Measurements from ENCODE around the gene CTNNA3. TPM values are rescaled to one million over a fixed set of nuclear protein-coding genes. Genes with fewer than 3 reads are reported as not detected.
"Not testable (repeated sequence)": the region's sequence is repeated elsewhere in the genome, so short reads cannot be mapped to it uniquely, and the experiment has no call there.

Gene CTNNA3
- total RNA-seq, 1 donor from 2014 or later: 0.46 TPM

DNA sequence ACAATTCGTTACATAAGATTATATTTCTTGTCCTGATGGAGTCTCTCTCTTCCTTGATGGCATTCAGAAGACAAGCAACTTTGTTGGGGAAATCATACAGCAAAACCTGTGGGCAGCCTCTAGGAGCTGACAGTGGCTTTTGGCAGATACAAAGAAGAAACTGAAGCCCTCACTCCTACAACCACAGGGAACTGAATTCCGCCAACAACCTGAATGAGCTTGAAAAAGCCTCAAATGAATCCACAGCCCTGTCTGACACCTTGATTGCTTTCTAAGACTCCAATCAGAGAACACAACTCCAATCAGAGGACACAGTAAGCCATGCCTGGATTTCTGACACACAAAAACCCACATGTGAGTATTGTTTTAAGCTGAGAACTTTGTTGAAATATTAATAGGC, 1346.9 kb downstream of the CTNNA3 start:
- DNase-seq (ENCODE audit: low read depth): no peak
- no peak for TF ChIP-seq CTCF (conservative IDR thresholded peaks at IDR 0.05; ENCODE audit: low read depth, low read length)
- no peak overlapping the region for H3K4me3 ChIP-seq (ENCODE audit: low read depth, low read length)

- no peak for TF ChIP-seq CTCF (conservative IDR thresholded peaks at IDR 0.05; ENCODE audit: low read depth, low read length)
- no peak for DNase-seq (ENCODE audit: low read depth)
- H3K4me3 ChIP-seq (ENCODE audit: low read depth, low read length): no peak overlapping the region
Measured at GRCh38 chr10:66337211-66337610, 1358.8 kb downstream of the CTNNA3 start.

DNA sequence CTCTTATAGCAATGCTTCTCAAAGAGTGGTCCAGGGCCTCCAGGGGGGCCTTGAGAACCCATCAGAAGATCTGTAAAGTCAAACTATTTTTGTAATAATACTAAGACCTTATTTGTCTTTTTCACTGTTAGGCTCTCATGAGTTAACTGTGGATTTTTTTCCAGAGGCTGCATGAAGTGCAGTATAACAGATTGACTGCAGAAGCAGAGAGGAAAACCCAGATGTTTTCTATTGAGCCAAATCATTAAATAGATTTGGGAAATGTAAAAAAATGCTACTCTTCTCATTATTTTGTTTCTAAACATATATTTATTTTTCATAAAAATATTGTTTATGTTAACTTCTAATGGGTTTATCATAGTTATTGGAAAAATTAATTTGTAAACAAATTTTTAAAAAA, 1359.2 kb downstream of the CTNNA3 start:
- no peak for DNase-seq (ENCODE audit: low read depth)
- TF ChIP-seq CTCF (conservative IDR thresholded peaks at IDR 0.05; ENCODE audit: low read depth, low read length): no peak
- H3K4me3 ChIP-seq (ENCODE audit: low read depth, low read length): no peak overlapping the region

- H3K4me3 ChIP-seq (ENCODE audit: low read depth, low read length); DNase-seq (ENCODE audit: low read depth): not testable (repeated sequence)
Measured at GRCh38 chr10:66335753-66336152, 1360.2 kb downstream of the CTNNA3 start.

DNA sequence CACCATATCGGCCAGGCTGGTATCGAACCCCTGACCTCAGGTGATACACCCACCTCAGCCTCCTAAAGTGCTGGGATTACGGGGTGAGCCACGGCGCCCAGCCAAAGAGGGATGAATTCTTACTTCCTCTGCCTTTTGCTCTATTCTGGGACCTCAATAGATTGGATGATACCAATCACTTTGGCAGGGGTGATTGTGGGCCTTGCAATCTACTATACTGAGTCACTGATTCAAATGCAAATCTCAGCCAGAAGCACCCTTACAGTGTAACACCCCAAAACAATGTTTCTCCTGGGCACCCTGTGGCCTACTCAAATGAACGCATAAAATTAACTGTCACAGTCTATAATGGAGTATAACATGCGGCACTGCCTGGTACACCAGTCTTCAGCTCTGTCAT, 1366.8 kb downstream of the CTNNA3 start:
- no peak for DNase-seq (ENCODE audit: low read depth)
- TF ChIP-seq CTCF (conservative IDR thresholded peaks at IDR 0.05; ENCODE audit: low read depth, low read length): no peak
- no peak overlapping the region for H3K4me3 ChIP-seq (ENCODE audit: low read depth, low read length)

DNA sequence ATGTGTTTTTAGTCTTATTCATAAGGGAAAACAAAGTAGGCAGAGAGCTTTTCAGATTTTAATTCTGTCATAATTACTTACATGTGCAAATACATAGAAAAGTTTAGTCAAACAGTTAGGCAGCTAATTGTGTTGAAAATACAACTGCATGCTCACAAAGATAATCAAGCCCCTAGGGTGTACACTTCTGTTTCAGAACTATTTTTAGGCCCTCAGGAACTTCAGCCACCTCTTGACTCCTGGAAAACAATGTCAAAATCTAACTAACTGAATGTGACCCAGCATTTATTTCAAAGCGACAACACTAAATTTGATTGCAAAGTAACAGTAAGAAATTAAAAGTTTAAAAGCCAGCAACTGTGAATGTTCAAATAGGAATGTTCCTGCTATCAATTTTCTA, 1369.1 kb downstream of the CTNNA3 start:
- TF ChIP-seq CTCF (conservative IDR thresholded peaks at IDR 0.05; ENCODE audit: low read depth, low read length): no peak
- no peak for DNase-seq (ENCODE audit: low read depth)
- no peak overlapping the region for H3K4me3 ChIP-seq (ENCODE audit: low read depth, low read length)

DNA sequence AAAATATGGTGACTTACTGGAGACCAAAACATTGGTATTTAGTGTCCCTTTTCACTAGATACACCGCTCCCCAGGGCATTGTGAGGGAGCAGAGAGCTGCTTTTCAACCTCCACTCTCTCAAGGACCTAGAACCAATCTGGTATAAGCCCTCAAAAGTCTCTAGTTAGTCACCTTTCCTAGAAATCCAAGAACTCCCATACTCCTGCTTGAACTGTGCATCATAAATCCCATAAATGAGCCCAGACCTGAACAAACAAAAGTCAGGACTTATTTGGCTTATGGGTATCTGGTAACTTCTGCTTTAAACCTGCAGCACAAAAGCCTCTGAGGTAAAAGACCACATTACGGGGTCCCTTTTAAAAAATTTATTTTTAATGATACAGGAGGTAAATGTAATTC, 1373.2 kb downstream of the CTNNA3 start:
- TF ChIP-seq CTCF (conservative IDR thresholded peaks at IDR 0.05; ENCODE audit: low read depth, low read length): no peak
- H3K4me3 ChIP-seq (ENCODE audit: low read depth, low read length): no peak overlapping the region
- no peak for DNase-seq (ENCODE audit: low read depth)
